Measurements from ENCODE around the gene NKPD1.

- TF ChIP-seq CTCF (IDR thresholded peaks at IDR 0.05), result no peak
- no peak for TF ChIP-seq POLR2A (IDR thresholded peaks at IDR 0.05)
- TF ChIP-seq EP300 (IDR thresholded peaks at IDR 0.05), result no peak
These were observed 46.7 kb downstream of the NKPD1 start for GRCh38 chr19:45114116-45114515.
